ENCODE results near the gene PTCD2.
A peak's percentile ranks its signal among the peaks of the same experiment; 100 is the strongest.

PTCD2 gene

GRCh38 chr5:72372923-72373322, 52.8 kb downstream of the PTCD2 start:
- no peak for DNase-seq (ENCODE audit: insufficient read length, low spot score)
- FAIRE-seq: no peak
- TF ChIP-seq POLR2AphosphoS5 (IDR thresholded peaks at IDR 0.05; ENCODE audit: low read depth, low read length): no peak
- no peak; the same call in 1 of the 2 replicates for TF ChIP-seq SPI1 (IDR thresholded peaks at IDR 0.05; ENCODE audit: low read depth, low read length)
- no peak for TF ChIP-seq PAX5 (IDR thresholded peaks at IDR 0.05; ENCODE audit: insufficient read depth, low read length, severe bottlenecking)
- TF ChIP-seq POU2F2 (IDR thresholded peaks at IDR 0.05; ENCODE audit: low read depth, low read length): no peak
- no peak for TF ChIP-seq TAF1 (IDR thresholded peaks at IDR 0.05; ENCODE audit: low read depth, low read length)
- TF ChIP-seq POLR2A (IDR thresholded peaks at IDR 0.05; ENCODE audit: low read depth, low read length): no peak

- DNase-seq (ENCODE audit: insufficient read length, low spot score) (no peak), FAIRE-seq (no peak)
- peak; percentile 34 for TF ChIP-seq SPI1 (IDR thresholded peaks at IDR 0.05; ENCODE audit: low read depth, low read length)
- no peak for TF ChIP-seq POLR2AphosphoS5 (IDR thresholded peaks at IDR 0.05; ENCODE audit: low read depth, low read length)
- TF ChIP-seq TAF1 (IDR thresholded peaks at IDR 0.05; ENCODE audit: low read depth, low read length): no peak
- TF ChIP-seq POLR2A (IDR thresholded peaks at IDR 0.05; ENCODE audit: low read depth, low read length): no peak
- TF ChIP-seq POU2F2 (IDR thresholded peaks at IDR 0.05; ENCODE audit: low read depth, low read length): no peak
- no peak for TF ChIP-seq PAX5 (IDR thresholded peaks at IDR 0.05; ENCODE audit: insufficient read depth, low read length, severe bottlenecking)
Observed at GRCh38 chr5:72374844-72375243, 54.7 kb downstream of the PTCD2 start.

GRCh38 chr5:72376381-72376780, 56.2 kb downstream of the PTCD2 start:
- no peak for TF ChIP-seq POLR2A (IDR thresholded peaks at IDR 0.05; ENCODE audit: low read depth, low read length)
- no peak for TF ChIP-seq PAX5 (IDR thresholded peaks at IDR 0.05; ENCODE audit: insufficient read depth, low read length, severe bottlenecking)
- no peak for TF ChIP-seq POLR2AphosphoS5 (IDR thresholded peaks at IDR 0.05; ENCODE audit: low read depth, low read length)
- TF ChIP-seq TAF1 (IDR thresholded peaks at IDR 0.05; ENCODE audit: low read depth, low read length): no peak
- no peak for TF ChIP-seq SPI1 (IDR thresholded peaks at IDR 0.05; ENCODE audit: low read depth, low read length)
- TF ChIP-seq POU2F2 (IDR thresholded peaks at IDR 0.05; ENCODE audit: low read depth, low read length): no peak
- DNase-seq (ENCODE audit: insufficient read length, low spot score) (no peak), FAIRE-seq (no peak)

GRCh38 chr5:72377910-72378638, 57.9 kb downstream of the PTCD2 start:
- no peak for DNase-seq (ENCODE audit: insufficient read length, low spot score)
- no peak for FAIRE-seq
- TF ChIP-seq SPI1 (IDR thresholded peaks at IDR 0.05; ENCODE audit: low read depth, low read length): no peak
- TF ChIP-seq POLR2AphosphoS5 (IDR thresholded peaks at IDR 0.05; ENCODE audit: low read depth, low read length): no peak
- TF ChIP-seq TAF1 (IDR thresholded peaks at IDR 0.05; ENCODE audit: low read depth, low read length): no peak
- no peak for TF ChIP-seq PAX5 (IDR thresholded peaks at IDR 0.05; ENCODE audit: insufficient read depth, low read length, severe bottlenecking)
- TF ChIP-seq POLR2A (IDR thresholded peaks at IDR 0.05; ENCODE audit: low read depth, low read length): no peak
- TF ChIP-seq POU2F2 (IDR thresholded peaks at IDR 0.05; ENCODE audit: low read depth, low read length): no peak

GRCh38 chr5:72378639-72379289, 58.6 kb downstream of the PTCD2 start:
- DNase-seq (ENCODE audit: insufficient read length, low spot score) (no peak), FAIRE-seq (no peak)
- TF ChIP-seq POLR2AphosphoS5 (IDR thresholded peaks at IDR 0.05; ENCODE audit: low read depth, low read length): no peak
- TF ChIP-seq POLR2A (IDR thresholded peaks at IDR 0.05; ENCODE audit: low read depth, low read length): no peak
- no peak for TF ChIP-seq SPI1 (IDR thresholded peaks at IDR 0.05; ENCODE audit: low read depth, low read length)

GRCh38 chr5:72379936-72380335, 59.8 kb downstream of the PTCD2 start:
- FAIRE-seq (no peak), DNase-seq (ENCODE audit: insufficient read length, low spot score) (no peak)
- TF ChIP-seq POU2F2 (IDR thresholded peaks at IDR 0.05; ENCODE audit: low read depth, low read length) (no peak), POLR2A (IDR thresholded peaks at IDR 0.05; ENCODE audit: low read depth, low read length) (no peak), POLR2AphosphoS5 (IDR thresholded peaks at IDR 0.05; ENCODE audit: low read depth, low read length) (no peak), SPI1 (IDR thresholded peaks at IDR 0.05; ENCODE audit: low read depth, low read length) (no peak), TAF1 (IDR thresholded peaks at IDR 0.05; ENCODE audit: low read depth, low read length) (no peak), PAX5 (IDR thresholded peaks at IDR 0.05; ENCODE audit: insufficient read depth, low read length, severe bottlenecking) (no peak)

GRCh38 chr5:72380492-72381274, 60.5 kb downstream of the PTCD2 start:
- TF ChIP-seq POU2F2 (IDR thresholded peaks at IDR 0.05; ENCODE audit: low read depth, low read length) (0 out of 2 replicates have a peak, but pooled peaks have one; percentile 30), SPI1 (IDR thresholded peaks at IDR 0.05; ENCODE audit: low read depth, low read length) (peak; percentile 76), TAF1 (IDR thresholded peaks at IDR 0.05; ENCODE audit: low read depth, low read length) (no peak)
- FAIRE-seq: peak; percentile 93
- peak; percentile 23 for DNase-seq (ENCODE audit: insufficient read length, low spot score)

- DNase-seq (ENCODE audit: insufficient read length, low spot score) (no peak), FAIRE-seq (no peak)
- TF ChIP-seq POLR2AphosphoS5 (IDR thresholded peaks at IDR 0.05; ENCODE audit: low read depth, low read length) (no peak), PAX5 (IDR thresholded peaks at IDR 0.05; ENCODE audit: insufficient read depth, low read length, severe bottlenecking) (no peak), TAF1 (IDR thresholded peaks at IDR 0.05; ENCODE audit: low read depth, low read length) (no peak), POLR2A (IDR thresholded peaks at IDR 0.05; ENCODE audit: low read depth, low read length) (no peak), POU2F2 (IDR thresholded peaks at IDR 0.05; ENCODE audit: low read depth, low read length) (no peak), SPI1 (IDR thresholded peaks at IDR 0.05; ENCODE audit: low read depth, low read length) (no peak)
Observed at GRCh38 chr5:72383280-72383679, 63.1 kb downstream of the PTCD2 start.

- no peak for FAIRE-seq
- DNase-seq (ENCODE audit: insufficient read length, low spot score): no peak
- TF ChIP-seq TAF1 (IDR thresholded peaks at IDR 0.05; ENCODE audit: low read depth, low read length): no peak
- TF ChIP-seq SPI1 (IDR thresholded peaks at IDR 0.05; ENCODE audit: low read depth, low read length): no peak
- no peak for TF ChIP-seq POLR2AphosphoS5 (IDR thresholded peaks at IDR 0.05; ENCODE audit: low read depth, low read length)
- no peak for TF ChIP-seq POU2F2 (IDR thresholded peaks at IDR 0.05; ENCODE audit: low read depth, low read length)
- TF ChIP-seq PAX5 (IDR thresholded peaks at IDR 0.05; ENCODE audit: insufficient read depth, low read length, severe bottlenecking): no peak
Observed at GRCh38 chr5:72383726-72384125, 63.6 kb downstream of the PTCD2 start.

All from GM12891 (cell line).